HG03469 (cell line): ENCODE data around the gene GGNBP2.

Source experiments
- ATAC-seq: cut with Tn5 transposase; IDR thresholded peaks from one replicate; pipeline ENCODE4 v1.9.1; 2021; ENCODE audit warnings: mild to moderate bottlenecking, moderate library complexity, moderate number of reproducible peaks; ENCODE audit not compliant: unreplicated experiment

GGNBP2 gene

DNA sequence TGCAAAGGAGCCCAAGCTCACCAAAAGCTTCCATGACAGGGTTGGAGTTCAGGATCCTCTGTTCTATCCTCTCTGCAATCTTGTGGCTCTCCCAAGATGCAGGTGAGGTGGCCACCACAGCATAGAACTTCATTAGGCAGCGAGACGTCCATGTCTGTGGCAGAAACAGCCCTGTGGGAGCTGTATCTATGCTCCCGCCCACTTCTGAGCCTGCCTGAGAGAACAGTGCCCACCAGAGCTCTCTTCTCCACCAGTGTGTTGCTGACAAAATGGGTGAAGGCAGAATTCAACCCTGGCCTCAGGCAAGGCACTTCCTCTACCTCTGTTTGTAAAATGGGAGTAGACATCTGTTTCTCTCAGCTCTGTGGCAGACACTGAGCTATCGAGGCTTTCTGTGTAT is 28.9 kb upstream of the GGNBP2 start:
- no peak for ATAC-seq

DNA sequence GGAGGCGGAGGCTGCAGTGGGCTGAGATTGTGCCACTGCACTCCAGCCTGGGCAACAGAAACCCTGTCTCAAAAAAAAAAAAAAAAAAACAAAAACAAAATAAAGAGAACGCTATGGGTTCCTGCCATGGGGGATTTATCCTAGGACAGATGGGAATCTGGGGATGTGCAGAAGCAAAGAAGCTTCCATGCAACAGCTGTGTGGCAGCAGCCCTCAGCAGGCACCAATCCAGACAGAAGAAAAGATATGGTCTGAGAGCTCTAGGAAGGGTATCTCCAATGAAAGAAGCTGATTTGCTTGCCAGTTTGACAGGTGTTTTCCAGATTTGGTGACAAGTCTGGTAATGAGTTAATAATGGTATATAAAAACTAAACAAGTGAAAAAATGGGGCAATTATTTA is 21.6 kb upstream of the GGNBP2 start:
- no peak for ATAC-seq

DNA sequence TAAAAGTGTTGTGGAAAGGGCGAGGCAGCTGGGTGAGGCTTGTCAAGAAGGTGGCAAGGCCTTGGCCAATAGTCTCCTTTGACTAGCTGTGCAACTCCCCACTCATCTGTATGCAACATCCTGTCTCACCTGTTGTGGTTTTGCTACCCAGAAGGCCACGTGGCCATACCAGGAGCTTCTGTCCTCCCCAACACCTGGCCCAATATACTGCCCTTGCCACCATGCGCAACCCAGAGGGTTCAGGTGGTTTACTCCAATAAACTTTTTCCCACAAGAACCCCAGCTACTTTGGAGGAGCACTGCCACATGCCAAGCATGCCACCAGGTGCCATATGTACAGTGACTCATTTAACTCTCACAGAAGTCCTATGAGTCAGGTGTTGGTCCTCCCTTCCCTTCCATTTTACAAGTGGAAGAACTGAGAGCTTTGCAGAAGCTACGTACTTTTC is 20.3 kb upstream of the GGNBP2 start:
- ATAC-seq: no peak

GRCh38 chr17:36525113-36525512 is 19.6 kb upstream of the GGNBP2 start:
- no peak for ATAC-seq

- no peak for ATAC-seq
Measured at GRCh38 chr17:36525888-36526287, 18.8 kb upstream of the GGNBP2 start.

GRCh38 chr17:36527621-36528250 is 17.0 kb upstream of the GGNBP2 start:
- no peak for ATAC-seq

DNA sequence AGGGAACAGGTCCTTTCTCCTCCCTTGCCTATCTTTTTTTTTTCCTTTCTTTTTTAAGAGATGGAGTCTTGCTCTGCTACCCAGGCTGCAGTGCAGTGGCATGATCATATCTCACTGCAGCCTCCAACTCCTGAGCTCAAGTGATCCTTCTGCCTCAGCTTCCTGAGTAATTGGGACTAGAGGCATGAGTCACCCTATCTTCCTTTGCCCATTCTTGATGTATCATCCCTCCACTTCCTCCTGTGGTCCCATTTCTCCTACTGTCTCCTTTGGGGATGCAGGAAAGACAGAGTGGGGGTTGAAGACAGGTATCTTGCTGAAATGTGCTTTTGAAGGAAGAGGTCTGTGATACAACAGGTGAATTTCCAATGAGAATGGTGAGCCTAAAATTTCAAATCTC is 15.6 kb upstream of the GGNBP2 start:
- no peak for ATAC-seq

DNA sequence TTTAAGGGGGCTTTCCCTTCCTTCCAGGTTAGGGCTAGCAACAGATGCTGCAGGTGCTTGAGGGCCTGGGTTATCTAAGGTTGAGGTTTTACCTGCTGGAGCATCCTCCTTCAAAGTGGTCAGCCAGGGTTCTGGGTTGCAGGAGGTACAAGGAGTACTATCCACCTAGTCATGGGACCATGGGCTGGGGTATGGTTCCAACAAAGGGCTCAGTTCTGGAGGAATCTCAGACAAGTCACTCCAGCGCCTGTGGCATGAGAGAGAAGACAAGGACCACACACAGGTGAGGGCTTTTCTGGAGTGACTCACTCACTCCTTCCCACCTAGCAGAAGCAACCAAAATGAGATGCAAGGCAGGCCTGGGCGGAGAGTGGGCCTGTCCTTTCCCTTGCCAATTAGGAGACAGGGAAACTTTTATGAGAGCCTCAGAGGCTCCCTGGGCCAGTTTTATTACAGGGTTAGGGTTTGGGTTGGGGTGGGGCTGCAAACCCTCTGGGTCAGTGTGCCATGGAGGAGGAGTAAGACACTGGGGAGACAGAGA is 12.2 kb upstream of the GGNBP2 start:
- ATAC-seq: no peak

DNA sequence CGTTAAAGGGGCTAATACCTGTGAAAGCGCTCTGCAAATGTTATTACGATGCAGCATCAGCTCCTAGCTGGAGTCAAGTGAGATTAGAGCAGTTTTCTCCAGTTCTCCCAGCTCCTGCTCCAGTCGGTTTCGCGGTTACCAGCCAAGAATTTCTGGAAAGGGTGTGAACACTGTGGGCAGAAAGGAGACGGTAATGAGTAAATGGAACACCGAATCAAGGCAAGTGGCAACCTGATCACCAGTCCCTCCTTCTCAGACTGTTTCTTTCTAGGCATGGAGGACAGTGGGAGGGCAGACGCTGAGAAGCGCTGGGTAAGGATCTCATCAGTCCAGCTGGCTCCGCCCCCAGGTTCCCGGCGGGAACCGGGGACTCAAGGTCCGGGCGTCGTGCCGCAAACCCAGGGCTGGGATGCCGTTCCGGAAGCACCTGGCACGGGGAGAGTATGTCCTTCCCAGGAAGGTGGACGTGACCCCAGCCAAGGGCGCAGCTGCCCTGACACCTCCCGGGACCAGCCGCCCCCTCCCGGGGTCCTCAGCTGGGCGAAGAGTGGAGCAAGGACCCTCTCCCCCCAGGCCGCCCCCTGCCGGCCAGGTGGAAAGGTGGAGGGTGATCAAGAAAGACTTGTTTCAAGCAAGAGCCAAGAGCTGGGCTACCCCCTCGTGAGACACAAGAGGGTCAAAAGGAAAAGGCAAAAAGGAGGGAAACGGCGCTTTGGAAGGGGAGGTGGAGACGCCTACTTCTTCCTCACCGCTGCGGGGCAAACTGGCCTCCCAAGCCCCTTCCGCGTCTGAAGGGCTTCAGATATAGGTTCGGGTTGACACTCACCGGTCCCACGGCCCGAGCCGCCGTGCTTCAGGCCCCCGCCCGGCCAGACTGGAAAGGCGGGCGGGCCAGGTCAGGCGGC is 10.5 kb upstream of the GGNBP2 start:
- ATAC-seq: peak; percentile 11

- ATAC-seq: peak; percentile 43
Measured at GRCh38 chr17:36534840-36535668, 9.7 kb upstream of the GGNBP2 start, which contains the start of the genes MYO19 and PIGW. TSS of gene MYO19 (minus strand) at chr17:36534868. CDS start at chr17:36532538, 2,330 bp downstream. TSS of gene PIGW (plus strand) at chr17:36534987. CDS start at chr17:36537102, 2,115 bp downstream.

DNA sequence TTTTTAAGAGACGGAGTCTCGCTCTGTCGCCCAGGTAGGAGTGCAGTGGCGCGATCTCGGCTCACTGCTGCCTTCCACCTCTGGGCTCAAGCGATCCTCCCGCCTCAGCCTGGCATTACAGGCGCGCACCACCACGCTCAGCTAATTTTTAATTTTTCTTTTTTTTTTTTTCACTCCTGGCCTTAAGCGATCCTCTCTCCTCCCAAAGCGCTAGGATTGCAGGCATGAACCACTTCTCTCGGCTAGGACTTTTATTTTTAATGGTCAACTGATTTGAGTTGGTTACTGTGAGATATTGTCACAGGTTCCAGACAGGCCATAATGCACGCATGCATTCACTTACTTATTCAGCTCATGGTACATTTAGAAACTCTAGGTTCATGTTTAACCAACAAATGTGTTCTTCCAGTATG is 9.0 kb upstream of the GGNBP2 start:
- no peak for ATAC-seq

DNA sequence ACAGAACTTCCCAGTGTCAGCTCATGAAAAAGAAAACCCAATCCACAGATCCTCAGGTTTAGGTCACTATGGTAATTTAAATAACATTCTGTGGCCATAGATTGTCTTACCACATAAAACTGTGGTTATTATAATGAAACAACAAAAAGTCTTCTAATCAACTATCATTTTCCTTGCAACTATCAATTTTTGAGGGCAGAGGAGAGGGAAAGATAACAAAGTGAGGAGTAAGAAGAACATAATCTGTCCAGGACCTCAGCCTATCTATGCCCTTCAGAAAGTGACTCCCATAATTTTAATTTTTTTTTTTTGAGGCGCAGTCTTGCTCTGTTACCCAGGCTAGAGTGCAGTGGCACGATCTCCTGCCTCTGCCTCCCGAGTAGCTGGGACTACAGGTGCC is 4.0 kb upstream of the GGNBP2 start:
- no peak for ATAC-seq

GRCh38 chr17:36542755-36543154 is 2.0 kb upstream of the GGNBP2 start:
- no peak for ATAC-seq

DNA sequence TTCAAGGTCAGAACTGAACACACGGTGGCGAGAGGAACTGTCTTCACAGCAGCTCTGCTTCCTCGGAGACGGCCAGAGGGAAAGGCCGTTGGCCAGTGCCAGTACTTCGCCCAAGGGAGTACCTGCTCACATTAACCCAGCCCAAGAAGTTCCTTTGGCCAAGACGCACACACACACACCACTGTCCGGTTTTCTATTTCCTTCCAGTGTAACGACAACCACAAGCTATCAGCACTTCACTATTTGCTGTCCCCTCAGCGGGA is 744 bp upstream of the GGNBP2 start:
- no peak for ATAC-seq

DNA sequence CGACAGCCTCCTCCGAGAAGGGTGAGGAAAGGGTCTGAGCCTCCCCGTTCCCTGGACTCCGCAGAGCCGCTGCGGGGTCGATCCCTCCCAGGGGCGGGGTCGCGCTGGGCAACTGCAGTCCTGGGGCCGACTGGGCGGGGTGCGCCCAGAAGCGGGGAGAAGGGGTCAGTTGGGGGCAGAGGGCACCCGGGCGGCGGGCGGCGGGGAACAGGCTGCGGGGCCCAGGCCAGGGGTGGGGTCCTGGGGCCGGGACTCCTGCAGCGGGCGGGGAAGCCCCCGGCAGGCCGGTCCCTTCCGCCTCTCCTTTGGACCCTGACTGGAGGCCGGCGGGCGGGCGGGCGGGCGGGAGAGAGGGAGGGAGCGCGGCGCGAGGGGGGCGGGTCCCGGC is 352 bp downstream of the GGNBP2 start:
- ATAC-seq: peak; percentile 18

- peak; percentile 43 for ATAC-seq
Measured at GRCh38 chr17:36545465-36546417, 1.0 kb downstream of the GGNBP2 start.

GRCh38 chr17:36546418-36547093 is 1.8 kb downstream of the GGNBP2 start:
- no peak for ATAC-seq

DNA sequence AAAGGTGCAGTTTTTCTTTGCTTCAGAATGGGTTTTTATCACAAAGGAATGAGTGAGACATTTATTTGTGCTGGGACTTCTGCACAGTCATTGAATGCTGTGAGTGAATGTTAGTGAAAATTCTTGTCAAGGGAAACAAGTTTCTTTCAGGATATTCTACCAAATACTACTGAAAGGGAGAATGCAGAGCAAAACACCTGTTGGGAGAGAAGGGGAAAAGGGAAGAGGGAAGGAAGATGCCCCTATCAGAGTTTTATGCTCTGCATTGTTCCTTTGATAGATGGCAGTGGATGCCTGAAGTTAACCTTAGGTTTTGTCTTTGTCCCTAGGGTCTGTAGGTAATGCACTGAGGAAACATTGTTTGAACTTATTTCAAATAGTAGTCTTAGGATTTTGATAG is 3.1 kb downstream of the GGNBP2 start:
- ATAC-seq: no peak
